Kidney (tissue), 14 donors: ENCODE results near the gene SUOX. TPM values are rescaled to one million over a fixed set of nuclear protein-coding genes. Genes with fewer than 3 reads are reported as not detected.

Experiments used
- DNase-seq, 5 donors: peaks; one replicate each; pipeline ENCODE4 v3.0.0-alpha.2; 2013 to 2020
- FAIRE-seq: peaks from 2 replicates; lab custom pipeline; 2012; peaks lifted over from hg19 to GRCh38; lab: Jason Lieb, UNC
- H3K27ac ChIP-seq, 2 donors: one replicate each; pipeline ENCODE4 v1.7.0; 2013; ENCODE audit warnings: low read depth in 2 of 2, low read length in 2 of 2, inconsistent platforms in 1 of 2
- H3K27me3 ChIP-seq: one replicate; pipeline ENCODE4 v1.7.1; 2013; ENCODE audit warnings: low read length, inconsistent platforms; ENCODE audit not compliant: control insufficient read depth, insufficient read depth
- H3K36me3 ChIP-seq, 3 donors: one replicate each; pipeline versions ENCODE4 v1.7.0 to v1.7.1; 2013; ENCODE audit warnings: low read length in 3 of 3, control low read depth in 1 of 3, inconsistent platforms in 1 of 3; ENCODE audit not compliant: insufficient read depth in 3 of 3, control insufficient read depth in 2 of 3
- H3K4me1 ChIP-seq, 3 donors: one replicate each; pipeline versions ENCODE4 v1.7.0 to v1.7.1; 2013; ENCODE audit warnings: low read length in 3 of 3, inconsistent platforms in 1 of 3, low read depth in 1 of 3; ENCODE audit not compliant: control insufficient read depth in 2 of 3, insufficient read depth in 2 of 3
- H3K4me3 ChIP-seq, 3 donors: one replicate each; pipeline versions ENCODE4 v1.7.0 to v1.8.1; 2013; ENCODE audit warnings: low read length in 3 of 3, control low read depth in 1 of 3, inconsistent platforms in 1 of 3
- H3K9ac ChIP-seq, 3 donors: one replicate each; pipeline versions ENCODE4 v1.7.0 to v1.7.1; 2013; ENCODE audit warnings: low read length in 3 of 3, control low read depth in 1 of 3, inconsistent platforms in 1 of 3
- H3K9me3 ChIP-seq, 3 donors: one replicate each; pipeline versions ENCODE4 v1.7.0 to v1.7.1; 2013; ENCODE audit warnings: low read length in 3 of 3, control low read depth in 1 of 3, inconsistent platforms in 1 of 3; ENCODE audit not compliant: control insufficient read depth in 2 of 3, insufficient read depth in 1 of 3
- intact Hi-C: fragments of 100-400 bp; cut with DNase I; formaldehyde crosslinking; loops from one replicate; pipeline ENCODE4 v1.11.1; 2022
- polyA plus RNA-seq: library from polyadenylated mRNA; stranded (reverse); fragments of 350-450 nt; fragmentation: Illumina TruSeq; extraction: RNeasy Lipid Tissue Mini Kit (QIAGEN cat#74804); gene quantifications from one replicate; pipeline ENCODE4 v1.2.3, GENCODE V29; 2014; ENCODE audit warnings: low read depth, low replicate concordance; ENCODE audit not compliant: insufficient read depth
- total RNA-seq: library from RNA; stranded (reverse); fragmentation: NEBNext Ultra II Directional; extraction: Animal tissue kit (Norgen Biotek cat#: 25700); gene quantifications from one replicate; pipeline ENCODE4 v1.2.1, GENCODE V29; 2021
- TF ChIP-seq, protein P1 (sequence below): IDR thresholded peaks from 3 replicates; pipeline ENCODE4 v1.5.1; 2012; ENCODE audit warnings: mild to moderate bottlenecking, moderate library complexity, borderline replicate concordance; ENCODE audit not compliant: insufficient read depth; ENCODE audit errors: extremely low read depth
- donor health status: control.
- donor health status: control.
- donor health status: control.
- donor health status: control.
- donor health status: control.
- donor health status: DM: yes; HTN: yes; CAD: no.
- donor health status: Normal renal cell carcinoma (clear cell type).

Gene SUOX
- total and polyA plus RNA-seq, 2 donors from 2014 or later, result 33.1 to 61.1 TPM

DNA sequence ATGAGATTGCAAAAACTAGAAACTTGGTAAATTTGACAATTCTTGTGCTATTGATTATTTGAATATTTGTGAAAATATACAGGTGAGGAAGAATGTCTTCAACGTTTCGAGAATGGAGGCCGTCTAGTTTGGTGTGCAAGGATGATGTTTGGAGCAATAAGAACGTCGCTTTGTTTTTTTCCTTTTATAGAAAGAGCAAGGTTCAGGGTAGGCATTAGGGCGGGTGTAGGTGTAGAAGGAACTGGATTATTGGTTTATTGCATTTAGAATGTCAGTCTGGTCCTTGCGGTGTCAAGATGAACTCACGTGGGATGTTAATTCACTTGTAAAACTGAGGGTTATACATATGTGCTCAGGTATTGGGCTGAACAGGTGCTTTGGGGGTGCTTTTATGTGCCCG is 45.8 kb downstream of the SUOX start:
- no peak for FAIRE-seq

DNA sequence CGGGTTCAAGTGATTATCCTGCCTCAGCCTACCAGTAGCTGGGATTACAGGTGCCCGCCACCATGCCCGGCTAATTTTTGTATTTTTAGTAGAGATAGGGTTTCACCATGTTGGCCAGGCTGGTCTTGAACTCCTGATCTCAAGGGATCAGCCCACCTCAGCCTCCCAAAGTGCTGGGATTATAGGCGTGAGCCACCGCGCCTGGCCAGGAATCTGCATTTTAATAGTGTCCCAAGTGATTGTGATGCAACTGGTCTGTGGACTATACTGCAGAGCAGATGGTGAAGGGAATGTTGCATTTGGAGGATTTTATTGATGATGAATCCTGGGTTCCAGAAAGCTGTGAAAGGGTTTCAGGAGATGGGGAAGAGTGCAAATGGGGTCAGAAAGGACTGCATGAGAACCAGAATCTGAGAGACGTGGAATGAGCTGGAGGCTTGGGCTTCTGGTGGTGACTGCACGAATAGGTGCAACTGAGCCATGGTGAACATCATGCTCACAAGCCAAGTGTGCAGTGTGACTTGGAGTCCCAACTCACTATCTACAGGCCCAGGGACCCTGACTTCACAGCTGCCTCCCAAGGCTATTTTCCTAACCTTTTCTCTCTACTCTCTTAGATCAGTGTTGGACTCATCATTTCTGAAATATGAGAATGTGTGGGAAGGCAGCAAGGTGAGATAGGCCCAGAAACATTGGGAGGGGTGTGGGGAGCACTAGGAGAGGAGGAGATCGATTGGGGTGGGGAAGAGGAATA is 49.1 kb downstream of the SUOX start:
- Histone ChIP-seq H3K27me3 (no peaks in the 10 kb centered on the region), H3K9ac (no peak overlapping the region), H3K36me3 (peaks cover 3 to 22% (median 10%) of the 10 kb centered on the region in 3 donors), H3K4me3 (no peak overlapping the region), H3K27ac (no peak overlapping the region), H3K9me3 (no peaks in the 10 kb centered on the region), H3K4me1 (peaks cover 0 to 6% (median 5%) of the 10 kb centered on the region in 3 donors)
- FAIRE-seq, result no peak
- intact Hi-C loops, result no loop called here
- no peak for DNase-seq
- TF ChIP-seq, protein P1, sequence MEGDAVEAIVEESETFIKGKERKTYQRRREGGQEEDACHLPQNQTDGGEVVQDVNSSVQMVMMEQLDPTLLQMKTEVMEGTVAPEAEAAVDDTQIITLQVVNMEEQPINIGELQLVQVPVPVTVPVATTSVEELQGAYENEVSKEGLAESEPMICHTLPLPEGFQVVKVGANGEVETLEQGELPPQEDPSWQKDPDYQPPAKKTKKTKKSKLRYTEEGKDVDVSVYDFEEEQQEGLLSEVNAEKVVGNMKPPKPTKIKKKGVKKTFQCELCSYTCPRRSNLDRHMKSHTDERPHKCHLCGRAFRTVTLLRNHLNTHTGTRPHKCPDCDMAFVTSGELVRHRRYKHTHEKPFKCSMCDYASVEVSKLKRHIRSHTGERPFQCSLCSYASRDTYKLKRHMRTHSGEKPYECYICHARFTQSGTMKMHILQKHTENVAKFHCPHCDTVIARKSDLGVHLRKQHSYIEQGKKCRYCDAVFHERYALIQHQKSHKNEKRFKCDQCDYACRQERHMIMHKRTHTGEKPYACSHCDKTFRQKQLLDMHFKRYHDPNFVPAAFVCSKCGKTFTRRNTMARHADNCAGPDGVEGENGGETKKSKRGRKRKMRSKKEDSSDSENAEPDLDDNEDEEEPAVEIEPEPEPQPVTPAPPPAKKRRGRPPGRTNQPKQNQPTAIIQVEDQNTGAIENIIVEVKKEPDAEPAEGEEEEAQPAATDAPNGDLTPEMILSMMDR, result no peak

More for the DNA sequence above, 45.8 kb downstream of the SUOX start:
- no peaks in the 10 kb centered on the region for H3K27me3 ChIP-seq
- no peak for DNase-seq
- H3K4me3 ChIP-seq, result peak overlapping the region; percentile 90 to 100 (median 93)
- TF ChIP-seq, protein P1, result no peak
- H3K4me1 ChIP-seq, result peaks cover 3 to 8% (median 8%) of the 10 kb centered on the region in 3 donors
- no peak overlapping the region for H3K27ac ChIP-seq
- H3K36me3 ChIP-seq, result peaks cover 6 to 22% (median 10%) of the 10 kb centered on the region in 3 donors
- intact Hi-C loops, result no loop called here
- peak overlapping the region; percentile 84 to 99 (median 90) for H3K9ac ChIP-seq
- no peaks in the 10 kb centered on the region for H3K9me3 ChIP-seq

DNA sequence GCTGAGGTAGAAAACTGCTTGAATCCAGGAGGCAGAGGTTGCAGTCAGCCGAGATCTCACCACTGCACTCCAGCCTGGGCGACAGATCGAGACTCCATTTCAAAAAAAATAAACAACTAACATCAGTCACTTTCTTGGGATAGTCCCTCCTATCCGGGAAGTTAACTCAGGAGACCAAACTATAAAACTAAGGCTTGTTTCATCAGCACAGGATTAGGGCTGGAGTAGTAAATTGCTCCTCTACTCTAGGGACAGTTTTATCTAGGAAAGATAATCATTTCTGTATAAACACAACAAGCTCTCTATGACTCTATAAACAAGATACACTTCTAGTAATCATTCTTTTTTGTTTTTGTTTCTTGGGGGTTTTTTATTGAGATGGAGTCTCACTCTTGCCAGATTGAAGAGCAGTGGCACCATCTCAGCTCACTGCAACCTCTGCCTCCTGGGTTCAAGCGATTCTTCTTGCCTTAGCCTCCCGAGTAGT is 56.4 kb downstream of the SUOX start:
- TF ChIP-seq, protein P1, result no peak
- intact Hi-C loops, result no loop called here
- FAIRE-seq, result no peak

More for the DNA sequence above, 56.4 kb downstream of the SUOX start:
- no peak for DNase-seq
- Histone ChIP-seq H3K27me3 (no peaks in the 10 kb centered on the region), H3K4me1 (no peaks in the 10 kb centered on the region), H3K36me3 (no peaks in the 10 kb centered on the region), H3K9ac (no peak overlapping the region), H3K9me3 (no peaks in the 10 kb centered on the region), H3K27ac (no peak overlapping the region), H3K4me3 (no peak overlapping the region)

Other genes starting within 250 kb of the SUOX start
- gene SARNP, start 179.6 kb upstream of the SUOX start, total RNA-seq, result 51.1 TPM
- 109 TPM for gene SARNP, start 179.6 kb upstream of the SUOX start, polyA plus RNA-seq
- 51.2 TPM for gene ORMDL2, start 179.2 kb upstream of the SUOX start, total RNA-seq
- gene ORMDL2, start 179.2 kb upstream of the SUOX start, polyA plus RNA-seq, result 75.9 TPM
- gene DNAJC14, start 167.7 kb upstream of the SUOX start, total RNA-seq, result 37.9 TPM
- 18.9 TPM for gene DNAJC14, start 167.7 kb upstream of the SUOX start, polyA plus RNA-seq
- gene MMP19, start 154.3 kb upstream of the SUOX start, total RNA-seq, result 8.8 TPM
- 2.0 TPM for gene MMP19, start 154.3 kb upstream of the SUOX start, polyA plus RNA-seq
- gene PYM1, start 69.4 kb upstream of the SUOX start, total RNA-seq, result 29.0 TPM
- 39.7 TPM for gene PYM1, start 69.4 kb upstream of the SUOX start, polyA plus RNA-seq
- 68.2 TPM for gene DGKA, start 66.1 kb upstream of the SUOX start, total RNA-seq
- 13.2 TPM for gene DGKA, start 66.1 kb upstream of the SUOX start, polyA plus RNA-seq
- 1.7 TPM for gene PMEL, start 31.2 kb upstream of the SUOX start, total RNA-seq
- 3.5 TPM for gene PMEL, start 31.2 kb upstream of the SUOX start, polyA plus RNA-seq
- gene CDK2, start 30.4 kb upstream of the SUOX start, total RNA-seq, result 23.2 TPM
- gene CDK2, start 30.4 kb upstream of the SUOX start, polyA plus RNA-seq, result 7.6 TPM
- 112 TPM for gene RAB5B, start 23.2 kb upstream of the SUOX start, total RNA-seq
- gene RAB5B, start 23.2 kb upstream of the SUOX start, polyA plus RNA-seq, result 72.5 TPM
- gene IKZF4, start 23.8 kb downstream of the SUOX start, total RNA-seq, result 9.4 TPM
- gene IKZF4, start 23.8 kb downstream of the SUOX start, polyA plus RNA-seq, result 2.7 TPM
- 46.7 TPM for gene RPS26, start 44.6 kb downstream of the SUOX start, total RNA-seq
- gene RPS26, start 44.6 kb downstream of the SUOX start, polyA plus RNA-seq, result 637 TPM
- 58.1 TPM for gene ERBB3, start 82.9 kb downstream of the SUOX start, total RNA-seq
- 31.5 TPM for gene ERBB3, start 82.9 kb downstream of the SUOX start, polyA plus RNA-seq
- 76.8 TPM for gene PA2G4, start 107.3 kb downstream of the SUOX start, total RNA-seq
- 72.4 TPM for gene PA2G4, start 107.3 kb downstream of the SUOX start, polyA plus RNA-seq
- 2,987 TPM for gene RPL41, start 119.4 kb downstream of the SUOX start, total RNA-seq
- gene RPL41, start 119.4 kb downstream of the SUOX start, polyA plus RNA-seq, result 5,602 TPM
- 8.6 TPM for gene ZC3H10, start 121.0 kb downstream of the SUOX start, total RNA-seq
- 2.4 TPM for gene ZC3H10, start 121.0 kb downstream of the SUOX start, polyA plus RNA-seq
- 104 TPM for gene ESYT1, start 131.0 kb downstream of the SUOX start, total RNA-seq
- 40.4 TPM for gene ESYT1, start 131.0 kb downstream of the SUOX start, polyA plus RNA-seq
- gene MYL6B, start 155.3 kb downstream of the SUOX start, total RNA-seq, result 48.2 TPM
- gene MYL6B, start 155.3 kb downstream of the SUOX start, polyA plus RNA-seq, result 142 TPM
- gene MYL6, start 161.1 kb downstream of the SUOX start, total RNA-seq, result 1,630 TPM
- 4,190 TPM for gene MYL6, start 161.1 kb downstream of the SUOX start, polyA plus RNA-seq
- gene SMARCC2, start 192.2 kb downstream of the SUOX start, total RNA-seq, result 112 TPM
- gene SMARCC2, start 192.2 kb downstream of the SUOX start, polyA plus RNA-seq, result 18.8 TPM
- 45.5 TPM for gene RNF41, start 224.6 kb downstream of the SUOX start, total RNA-seq
- gene RNF41, start 224.6 kb downstream of the SUOX start, polyA plus RNA-seq, result 17.6 TPM
- gene NABP2, start 227.1 kb downstream of the SUOX start, total RNA-seq, result 31.0 TPM
- 42.3 TPM for gene NABP2, start 227.1 kb downstream of the SUOX start, polyA plus RNA-seq
- gene SLC39A5, start 232.8 kb downstream of the SUOX start, total RNA-seq, result 5.1 TPM
- gene SLC39A5, start 232.8 kb downstream of the SUOX start, polyA plus RNA-seq, result 164 TPM